Stimulated activated CD8-positive, alpha-beta memory T cell treated with anti-CD3 and anti-CD28 coated beads, Interleukin-4, amount 100 ng/mL, for 48 hours (primary cell): ENCODE measurements around the gene TBC1D5.
A peak's percentile ranks its signal among the peaks of the same experiment; 100 is the strongest.
"Not testable (repeated sequence)": the region's sequence is repeated elsewhere in the genome, so short reads cannot be mapped to it uniquely, and the experiment has no call there.

Source experiments
- DNase-seq: peaks from one replicate; pipeline ENCODE4 v3.0.0-alpha.2; 2020

The TBC1D5 gene

GRCh38 chr3:17639257-17639656 lies 103.2 kb downstream of the TBC1D5 start:
- no peak for DNase-seq

GRCh38 chr3:17638356-17638755 lies 104.1 kb downstream of the TBC1D5 start:
- no peak for DNase-seq

- not testable (repeated sequence) for DNase-seq
Measured at GRCh38 chr3:17635675-17636074, 106.8 kb downstream of the TBC1D5 start.

- DNase-seq, result no peak
Measured at GRCh38 chr3:17634964-17635363, 107.5 kb downstream of the TBC1D5 start.

- no peak for DNase-seq
Measured at GRCh38 chr3:17634201-17634600, 108.2 kb downstream of the TBC1D5 start.

- peak; percentile 25 for DNase-seq
Measured at GRCh38 chr3:17632401-17633100, 109.9 kb downstream of the TBC1D5 start.

GRCh38 chr3:17631609-17632008 lies 110.8 kb downstream of the TBC1D5 start:
- no peak for DNase-seq

- DNase-seq, result no peak
Measured at GRCh38 chr3:17629400-17629799, 113.0 kb downstream of the TBC1D5 start.

- DNase-seq, result no peak
Measured at GRCh38 chr3:17626395-17626794, 116.0 kb downstream of the TBC1D5 start.

GRCh38 chr3:17625133-17625532 lies 117.3 kb downstream of the TBC1D5 start:
- no peak for DNase-seq

- no peak for DNase-seq
Measured at GRCh38 chr3:17623464-17623863, 119.0 kb downstream of the TBC1D5 start.

GRCh38 chr3:17619968-17620367 lies 122.5 kb downstream of the TBC1D5 start:
- DNase-seq, result no peak

GRCh38 chr3:17613017-17613416 lies 129.4 kb downstream of the TBC1D5 start:
- not testable (repeated sequence) for DNase-seq

GRCh38 chr3:17607905-17608304 lies 134.5 kb downstream of the TBC1D5 start:
- no peak for DNase-seq

- DNase-seq, result no peak
Measured at GRCh38 chr3:17605934-17606333, 136.5 kb downstream of the TBC1D5 start.

GRCh38 chr3:17605032-17605431 lies 137.4 kb downstream of the TBC1D5 start:
- DNase-seq, result no peak

GRCh38 chr3:17602126-17602525 lies 140.3 kb downstream of the TBC1D5 start:
- no peak for DNase-seq

GRCh38 chr3:17592956-17593355 lies 149.5 kb downstream of the TBC1D5 start:
- DNase-seq, result no peak

- no peak for DNase-seq
Measured at GRCh38 chr3:17590465-17590864, 152.0 kb downstream of the TBC1D5 start.

- DNase-seq, result no peak
Measured at GRCh38 chr3:17589888-17590287, 152.5 kb downstream of the TBC1D5 start.

GRCh38 chr3:17588422-17588821 lies 154.0 kb downstream of the TBC1D5 start:
- DNase-seq, result no peak

- DNase-seq, result no peak
Measured at GRCh38 chr3:17585394-17586325, 156.8 kb downstream of the TBC1D5 start.

- no peak for DNase-seq
Measured at GRCh38 chr3:17584066-17584465, 158.4 kb downstream of the TBC1D5 start.

GRCh38 chr3:17583530-17583929 lies 158.9 kb downstream of the TBC1D5 start:
- no peak for DNase-seq
